Mammary epithelial cell (primary cell): Measurements from ENCODE around the gene HNF1B.
"Not testable (repeated sequence)": the region's sequence is repeated elsewhere in the genome, so short reads cannot be mapped to it uniquely, and the experiment has no call there.

ENCODE experiments used
- EZH2 ChIP-seq: IDR thresholded peaks from 2 replicates; pipeline ENCODE4 v1.6.1; 2012; ENCODE audit warnings: low read length, inconsistent platforms, borderline replicate concordance
- TF ChIP-seq, protein P1 (sequence below), 2 donors: IDR thresholded peaks in 1 of 2; conservative IDR thresholded peaks in 1 of 2; 2 replicates each; pipeline ENCODE4 v1.5.1; 2011 to 2012; ENCODE audit warnings: inconsistent platforms in 2 of 2, low read length in 2 of 2, mild to moderate bottlenecking in 2 of 2, control low read depth in 1 of 2, low read depth in 1 of 2; ENCODE audit not compliant: insufficient read depth in 1 of 2; ENCODE audit errors: extremely low read depth in 1 of 2

DNA sequence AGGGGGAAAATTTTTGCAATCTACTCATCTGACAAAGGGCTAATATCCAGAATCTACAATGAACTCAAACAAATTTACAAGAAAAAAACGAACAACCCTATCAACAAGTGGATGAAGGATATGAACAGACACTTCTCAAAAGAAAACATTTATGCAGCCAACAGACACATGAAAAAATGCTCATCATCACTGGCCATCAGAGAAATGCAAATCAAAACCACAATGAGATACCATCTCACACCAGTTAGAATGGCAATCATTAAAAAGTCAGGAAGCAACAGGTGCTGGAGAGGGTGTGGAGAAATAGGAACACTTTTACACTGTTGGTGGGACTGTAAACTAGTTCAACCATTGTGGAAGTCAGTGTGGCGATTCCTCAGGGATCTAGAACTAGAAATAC lies 64.9 kb downstream of the HNF1B start:
- TF ChIP-seq, protein P1, sequence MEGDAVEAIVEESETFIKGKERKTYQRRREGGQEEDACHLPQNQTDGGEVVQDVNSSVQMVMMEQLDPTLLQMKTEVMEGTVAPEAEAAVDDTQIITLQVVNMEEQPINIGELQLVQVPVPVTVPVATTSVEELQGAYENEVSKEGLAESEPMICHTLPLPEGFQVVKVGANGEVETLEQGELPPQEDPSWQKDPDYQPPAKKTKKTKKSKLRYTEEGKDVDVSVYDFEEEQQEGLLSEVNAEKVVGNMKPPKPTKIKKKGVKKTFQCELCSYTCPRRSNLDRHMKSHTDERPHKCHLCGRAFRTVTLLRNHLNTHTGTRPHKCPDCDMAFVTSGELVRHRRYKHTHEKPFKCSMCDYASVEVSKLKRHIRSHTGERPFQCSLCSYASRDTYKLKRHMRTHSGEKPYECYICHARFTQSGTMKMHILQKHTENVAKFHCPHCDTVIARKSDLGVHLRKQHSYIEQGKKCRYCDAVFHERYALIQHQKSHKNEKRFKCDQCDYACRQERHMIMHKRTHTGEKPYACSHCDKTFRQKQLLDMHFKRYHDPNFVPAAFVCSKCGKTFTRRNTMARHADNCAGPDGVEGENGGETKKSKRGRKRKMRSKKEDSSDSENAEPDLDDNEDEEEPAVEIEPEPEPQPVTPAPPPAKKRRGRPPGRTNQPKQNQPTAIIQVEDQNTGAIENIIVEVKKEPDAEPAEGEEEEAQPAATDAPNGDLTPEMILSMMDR (conservative IDR thresholded peaks at IDR 0.05 in 1 of 2, IDR thresholded peaks at IDR 0.05 in 1 of 2; ENCODE audit: extremely low read depth in 1 of 2, insufficient read depth in 1 of 2, low read depth in 1 of 2, low read length in 2 of 2), result not testable (repeated sequence)
- TF ChIP-seq EZH2, result not testable (repeated sequence)
